HepG2 (cell line): ENCODE data around the gene PLEKHG2. TPM values are rescaled to one million over a fixed set of nuclear protein-coding genes. Genes with fewer than 3 reads are reported as not detected.

Source experiments
- ATAC-seq: fragments of 200-7000 bp; cut with Tn5 transposase; 3 replicates; pipeline ENCODE4 v1.9.1; 2020; ENCODE audit warnings: mild to moderate bottlenecking, moderate library complexity
- BruUV-seq: library from RNA; stranded (reverse); fragments of 400-500 nt; replicated peaks from 2 replicates; lab custom pipeline; 2021; lab: Mats Ljungman, UMichigan
- CTCF ChIA-PET: fragments of 300-600 bp; formaldehyde crosslinking; extraction: SDS; loops from one replicate; lab custom pipeline; 2021; ENCODE audit warnings: low total read pairs, inconsistent platforms, low intra/inter-chr PET ratio; lab: Yijun Ruan, JAX
- POLR2A ChIA-PET: fragments of 350-600 bp; sonication (Branson Sonifier 250); formaldehyde crosslinking; loops from one replicate; lab custom pipeline; 2020; ENCODE audit warnings: antibody characterized with exemption, inconsistent platforms; lab: Yijun Ruan, JAX
- DNase-seq: peaks from one replicate; pipeline ENCODE4 v3.0.0-alpha.2; 2015; ENCODE audit warnings: low spot score
- FAIRE-seq: peaks from 3 replicates; lab custom pipeline; 2011; peaks lifted over from hg19 to GRCh38; lab: Jason Lieb, UNC
- H2AFZ ChIP-seq: one replicate; pipeline ENCODE4 v1.6.1; 2011; ENCODE audit warnings: low read length, inconsistent platforms
- H3K27ac ChIP-seq: fragments of 300-600 bp; 3 replicates; pipeline ENCODE4 v1.8.0; 2011; ENCODE audit warnings: mixed run types, mild to moderate bottlenecking, mixed read lengths, low read length, inconsistent platforms; ENCODE audit not compliant: insufficient read depth; ENCODE audit errors: extremely low read length
- H3K27me3 ChIP-seq, 2 experiments: fragments of 200-600 bp in 1 of 2; 2 replicates in 1 of 2; 3 replicates in 1 of 2; pipeline versions ENCODE4 v1.6.0 to v1.8.0; 2011; ENCODE audit warnings: low read length in 2 of 2, mild to moderate bottlenecking in 2 of 2, moderate library complexity in 2 of 2, inconsistent platforms in 1 of 2; ENCODE audit not compliant: insufficient read depth in 2 of 2, control insufficient read depth in 1 of 2
- H3K36me3 ChIP-seq, 2 experiments: fragments of 200-600 bp in 1 of 2; replicated peaks in 1 of 2; 2 replicates in 1 of 2; 3 replicates in 1 of 2; pipeline versions ENCODE4 v1.5.1 to v1.8.0; 2011; ENCODE audit warnings: low read length in 2 of 2, inconsistent platforms in 1 of 2; ENCODE audit not compliant: insufficient read depth in 2 of 2, control insufficient read depth in 1 of 2
- H3K4me1 ChIP-seq: 2 replicates; pipeline ENCODE4 v1.5.1; 2012; ENCODE audit warnings: low read length, inconsistent platforms; ENCODE audit not compliant: insufficient read depth
- H3K4me2 ChIP-seq: 2 replicates; pipeline ENCODE4 v1.6.0; 2011; ENCODE audit warnings: low read depth, low read length, inconsistent platforms
- H3K4me3 ChIP-seq, 3 experiments: fragments of 200-600 bp in 1 of 3; sonication (generic), shearing (Covaris generic) in 1 of 3; replicated peaks in 1 of 3; 2 replicates each; pipeline ENCODE4 v1.5.1; 2011 to 2016; ENCODE audit warnings: low read length in 3 of 3, inconsistent platforms in 2 of 3, low read depth in 2 of 3, mild to moderate bottlenecking in 2 of 3, control low read depth in 1 of 3, mixed read lengths in 1 of 3; ENCODE audit not compliant: insufficient read depth in 1 of 3
- H3K79me2 ChIP-seq: one replicate; pipeline ENCODE4 v1.6.1; 2011; ENCODE audit warnings: low read length, inconsistent platforms; ENCODE audit not compliant: insufficient read depth
- H3K9ac ChIP-seq: 2 replicates; pipeline ENCODE4 v1.6.0; 2011; ENCODE audit warnings: mild to moderate bottlenecking, low read depth, low read length, inconsistent platforms; ENCODE audit not compliant: insufficient read depth
- H3K9me3 ChIP-seq: 2 replicates; pipeline ENCODE4 v1.5.1; 2012; ENCODE audit warnings: mild to moderate bottlenecking, low read length
- H4K20me1 ChIP-seq: 2 replicates; pipeline ENCODE4 v1.6.0; 2011; ENCODE audit warnings: inconsistent platforms, mild to moderate bottlenecking, low read length, moderate library complexity; ENCODE audit not compliant: insufficient read depth
- DMAP1 ChIP-seq: IDR thresholded peaks from 2 replicates; pipeline ENCODE4 v1.6.1; 2016
- IRF2 ChIP-seq: IDR thresholded peaks from 2 replicates; pipeline ENCODE4 v1.6.1; 2018; ENCODE audit warnings: missing genetic modification reagents, missing compliant biosample characterization
- RORA ChIP-seq: sonication (generic); formaldehyde crosslinking; IDR thresholded peaks from 2 replicates; pipeline ENCODE4 v1.5.0; 2020; ENCODE audit warnings: mild to moderate bottlenecking, missing genetic modification reagents, moderate library complexity
- ZNF121 ChIP-seq: sonication (generic); formaldehyde crosslinking; IDR thresholded peaks from 2 replicates; pipeline ENCODE4 v1.5.0; 2020; ENCODE audit warnings: mild to moderate bottlenecking, missing genetic modification reagents
- WGBS: methylation state at CpG from one replicate; pipeline ENCODE4 v1.1.6; 2017; ENCODE audit warnings: low lambda C conversion rate; 5-methylcytosine and 5-hydroxymethylcytosine counted together
- in situ Hi-C: cut with HindIII; loops from 2 replicates; pipeline ENCODE4 v1.10.0; 2017; ENCODE audit warnings: low pct_unique_long_range_greater_than_20kb; ENCODE audit not compliant: extremely low pct_ligation_motif_present
- intact Hi-C: fragments of 100-400 bp; cut with micrococcal nuclease; formaldehyde crosslinking; loops from one replicate; pipeline ENCODE4 v1.10.0; 2022; ENCODE audit not compliant: unreplicated experiment
- polyA plus RNA-seq, 8 experiments: library from polyadenylated mRNA; depleted of rRNA in 3 of 8; stranded (reverse) in 7 of 8; unstranded in 1 of 8; fragments of >200 nt; fragmentation: Illumina TruSeq in 4 of 8; extraction: Trizol in 4 of 8; gene quantifications; 2 replicates each; pipeline versions ENCODE4 v1.2.1 to v1.2.3, GENCODE V29; 2011 to 2016; ENCODE audit warnings: low read depth in 4 of 8, missing spikeins in 1 of 8, mixed read lengths in 1 of 8; ENCODE audit not compliant: insufficient read depth in 1 of 8
- total RNA-seq, 5 experiments: library from RNA; depleted of rRNA; stranded (reverse); fragments of >200 nt; fragmentation: Illumina TruSeq; extraction: Trizol; gene quantifications; 2 replicates each; pipeline ENCODE4 v1.2.3, GENCODE V29; 2016; ENCODE audit warnings: low read depth in 1 of 5

The PLEKHG2 gene
- total and polyA plus RNA-seq, 2 of the 13 experiments (the other 11 are each of a cell fraction or from before 2014, with no cell fraction given) = 3.6 to 6.8 TPM

GRCh38 chr19:39365531-39365930 is 46.9 kb upstream of the PLEKHG2 start:
- ATAC-seq = no peak
- POLR2A ChIA-PET = no interaction called here
- no peak for FAIRE-seq
- no peaks in the 10 kb centered on the region for H3K9me3 ChIP-seq
- no peak for TF ChIP-seq IRF2 (CRISPR knock-in tag)
- TF ChIP-seq DMAP1 (CRISPR knock-in tag) = no peak
- TF ChIP-seq, all 625 proteins: peak for 0
- Histone ChIP-seq H3K4me1 (no peaks in the 10 kb centered on the region), H2AFZ (no peak overlapping the region), H4K20me1 (no peaks in the 10 kb centered on the region), H3K27me3 (no peaks in the 10 kb centered on the region), H3K9ac (no peak overlapping the region), H3K79me2 (no peaks in the 10 kb centered on the region), H3K27ac (no peak overlapping the region), H3K36me3 (peaks cover 19 to 60% of the 10 kb centered on the region in 2 experiments), H3K4me3 (no peak overlapping the region), H3K4me2 (no peak overlapping the region)
- 95% methylated on average over 1 of the region's 1 CpG for WGBS
- no peak for DNase-seq
- intact Hi-C loops = no loop called here
- CTCF ChIA-PET = no interaction called here
- in situ Hi-C loops = no loop called here
- BruUV-seq = no TSS peak

GRCh38 chr19:39369200-39369599 is 43.3 kb upstream of the PLEKHG2 start:
- no peak overlapping the region for H3K27ac ChIP-seq
- ATAC-seq = no peak
- FAIRE-seq = no peak
- H3K4me1 ChIP-seq = no peaks in the 10 kb centered on the region
- no peaks in the 10 kb centered on the region for H3K9me3 ChIP-seq
- H3K4me2 ChIP-seq = no peak overlapping the region
- no peaks in the 10 kb centered on the region for H3K79me2 ChIP-seq
- H3K27me3 ChIP-seq = no peaks in the 10 kb centered on the region
- H3K4me3 ChIP-seq = no peak overlapping the region
- in situ Hi-C loops (no loop called here), intact Hi-C loops (no loop called here)
- TF ChIP-seq ZNF121 (CRISPR knock-in tag) = peak; percentile 79
- TF ChIP-seq RORA (CRISPR knock-in tag) = no peak
- POLR2A ChIA-PET = no interaction called here
- no peak overlapping the region for H2AFZ ChIP-seq
- H4K20me1 ChIP-seq = no peaks in the 10 kb centered on the region
- no TSS peak for BruUV-seq
- peaks cover 23 to 63% of the 10 kb centered on the region in 2 experiments for H3K36me3 ChIP-seq
- CTCF ChIA-PET = no interaction called here
- WGBS = 74% methylated on average over 2 of the region's 2 CpGs
- DNase-seq = no peak
- H3K9ac ChIP-seq = no peak overlapping the region
